Liver (tissue), 9 donors: Measurements from ENCODE around the gene LRRD1. TPM values are rescaled to one million over a fixed set of nuclear protein-coding genes. Genes with fewer than 3 reads are reported as not detected.

Experiments used
- DNase-seq: peaks from one replicate; pipeline ENCODE4 v3.0.0-alpha.2; 2017; ENCODE audit warnings: low spot score
- H3K27ac ChIP-seq, 2 donors: one replicate each; pipeline ENCODE4 v1.7.0; 2013; ENCODE audit warnings: inconsistent platforms in 2 of 2, low read length in 2 of 2, control low read depth in 1 of 2, low read depth in 1 of 2, mild to moderate bottlenecking in 1 of 2
- H3K27me3 ChIP-seq, 4 donors: one replicate each; pipeline versions ENCODE4 v1.6.1 to v1.7.0; 2013; ENCODE audit warnings: low read length in 3 of 4, inconsistent platforms in 1 of 4, mild to moderate bottlenecking in 1 of 4, moderate library complexity in 1 of 4; ENCODE audit not compliant: control insufficient read depth in 4 of 4, insufficient read depth in 4 of 4
- H3K36me3 ChIP-seq, 4 donors: one replicate each; pipeline versions ENCODE4 v1.6.1 to v1.7.0; 2013; ENCODE audit warnings: low read length in 3 of 4, mild to moderate bottlenecking in 3 of 4, low read depth in 1 of 4, moderate library complexity in 1 of 4; ENCODE audit not compliant: control insufficient read depth in 4 of 4, insufficient read depth in 3 of 4
- H3K4me1 ChIP-seq, 4 donors: one replicate each; pipeline versions ENCODE4 v1.6.1 to v1.7.0; 2013; ENCODE audit warnings: low read length in 3 of 4, mild to moderate bottlenecking in 3 of 4, moderate library complexity in 1 of 4; ENCODE audit not compliant: control insufficient read depth in 4 of 4, insufficient read depth in 4 of 4
- H3K4me3 ChIP-seq, 3 donors: one replicate each; pipeline versions ENCODE4 v1.6.1 to v1.7.0; 2013; ENCODE audit warnings: low read length in 3 of 3, control low read depth in 1 of 3, low read depth in 1 of 3, mild to moderate bottlenecking in 1 of 3
- H3K9ac ChIP-seq, 2 donors: one replicate each; pipeline ENCODE4 v1.7.0; 2013; ENCODE audit warnings: low read length in 2 of 2, mild to moderate bottlenecking in 2 of 2, moderate library complexity in 2 of 2, control low read depth in 1 of 2, low read depth in 1 of 2
- H3K9me3 ChIP-seq, 4 donors: one replicate each; pipeline versions ENCODE4 v1.6.1 to v1.7.0; 2013; ENCODE audit warnings: low read length in 3 of 4; ENCODE audit not compliant: control insufficient read depth in 4 of 4
- CTCF ChIP-seq: fragments of 150-350 bp; IDR thresholded peaks from 2 replicates; pipeline ENCODE4 v1.5.1; 2017; ENCODE audit warnings: improper control_type of control experiment, low read depth, low read length; ENCODE audit not compliant: missing input control
- EGR1 ChIP-seq, 2 donors: IDR thresholded peaks; 2 replicates each; pipeline ENCODE4 v1.6.1; 2016 to 2018; ENCODE audit warnings: antibody characterized with exemption in 2 of 2, low read depth in 2 of 2
- FOXA1 ChIP-seq: IDR thresholded peaks from 2 replicates; pipeline ENCODE4 v1.6.1; 2016; ENCODE audit warnings: antibody characterized with exemption
- FOXA2 ChIP-seq: IDR thresholded peaks from 2 replicates; pipeline ENCODE4 v1.6.1; 2016; ENCODE audit warnings: antibody characterized with exemption
- GABPA ChIP-seq, 2 donors: IDR thresholded peaks in 1 of 2; conservative IDR thresholded peaks in 1 of 2; 2 replicates each; pipeline ENCODE4 v1.6.1; 2016; ENCODE audit warnings: antibody characterized with exemption in 2 of 2, mild to moderate bottlenecking in 1 of 2, moderate library complexity in 1 of 2
- HNF4A ChIP-seq, 2 donors: conservative IDR thresholded peaks; 2 replicates each; pipeline ENCODE4 v1.6.1; 2016; ENCODE audit warnings: antibody characterized with exemption in 2 of 2, mild to moderate bottlenecking in 2 of 2
- HNF4G ChIP-seq: IDR thresholded peaks from 2 replicates; pipeline ENCODE4 v1.6.1; 2016; ENCODE audit warnings: antibody characterized with exemption
- JUND ChIP-seq, 2 donors: IDR thresholded peaks; 2 replicates each; pipeline ENCODE4 v1.6.1; 2016; ENCODE audit warnings: antibody characterized with exemption in 2 of 2
- MAX ChIP-seq: IDR thresholded peaks from 2 replicates; pipeline ENCODE4 v1.6.1; 2016; ENCODE audit warnings: antibody characterized with exemption
- NR2F2 ChIP-seq: IDR thresholded peaks from 2 replicates; pipeline ENCODE4 v1.6.1; 2016; ENCODE audit warnings: antibody characterized with exemption
- RAD21 ChIP-seq, 2 donors: IDR thresholded peaks; 2 replicates each; pipeline ENCODE4 v1.6.1; 2016; ENCODE audit warnings: antibody characterized with exemption in 2 of 2, mild to moderate bottlenecking in 2 of 2
- RXRA ChIP-seq, 2 donors: IDR thresholded peaks; 2 replicates each; pipeline ENCODE4 v1.6.1; 2017 to 2018; ENCODE audit warnings: antibody characterized with exemption in 2 of 2, mild to moderate bottlenecking in 1 of 2
- SP1 ChIP-seq: IDR thresholded peaks from 2 replicates; pipeline ENCODE4 v1.6.1; 2018; ENCODE audit warnings: antibody characterized with exemption, mild to moderate bottlenecking
- TAF1 ChIP-seq: conservative IDR thresholded peaks from 2 replicates; pipeline ENCODE4 v1.6.1; 2016; ENCODE audit warnings: antibody characterized with exemption, mild to moderate bottlenecking
- YY1 ChIP-seq: IDR thresholded peaks from 2 replicates; pipeline ENCODE4 v1.6.1; 2016; ENCODE audit warnings: antibody characterized with exemption, mild to moderate bottlenecking
- WGBS: extraction: QIAGEN DNeasy Blood & Tissue Kit; methylation state at CpG from one replicate; pipeline ENCODE4 v1.1.7; 2013; 5-methylcytosine and 5-hydroxymethylcytosine counted together
- polyA plus RNA-seq, 2 donors: library from polyadenylated mRNA; stranded (reverse) in 1 of 2; unstranded in 1 of 2; fragments of 200-250 nt in 1 of 2; fragments of >200 nt in 1 of 2; fragmentation: Nextera tagmentation in 1 of 2; extraction: Ambion mirVana in 1 of 2; gene quantifications; one replicate each; pipeline versions ENCODE4 v1.2.1 to v1.2.3, GENCODE V29; 2013 to 2015
- total RNA-seq, 2 donors: library from RNA; depleted of rRNA; stranded (reverse); fragments of >200 nt; gene quantifications; one replicate each; pipeline ENCODE4 v1.2.3, GENCODE V29; 2014
- TF ChIP-seq, protein P1 (sequence below): IDR thresholded peaks from 2 replicates; pipeline ENCODE4 v1.6.1; 2016; ENCODE audit warnings: antibody characterized with exemption
- TF ChIP-seq, protein P2 (sequence below): IDR thresholded peaks from 2 replicates; pipeline ENCODE4 v1.6.1; 2016; ENCODE audit warnings: antibody characterized with exemption, mild to moderate bottlenecking
- TF ChIP-seq, protein P3 (sequence below): IDR thresholded peaks from 2 replicates; pipeline ENCODE4 v1.6.1; 2016; ENCODE audit warnings: antibody characterized with exemption
- donor health status: healthy.
- donor health status: healthy.
- donor health status: healthy.
- donor health status: healthy.
- donor health status: healthy.

Gene LRRD1
- total and polyA plus RNA-seq, 4 donors: not detected

DNA sequence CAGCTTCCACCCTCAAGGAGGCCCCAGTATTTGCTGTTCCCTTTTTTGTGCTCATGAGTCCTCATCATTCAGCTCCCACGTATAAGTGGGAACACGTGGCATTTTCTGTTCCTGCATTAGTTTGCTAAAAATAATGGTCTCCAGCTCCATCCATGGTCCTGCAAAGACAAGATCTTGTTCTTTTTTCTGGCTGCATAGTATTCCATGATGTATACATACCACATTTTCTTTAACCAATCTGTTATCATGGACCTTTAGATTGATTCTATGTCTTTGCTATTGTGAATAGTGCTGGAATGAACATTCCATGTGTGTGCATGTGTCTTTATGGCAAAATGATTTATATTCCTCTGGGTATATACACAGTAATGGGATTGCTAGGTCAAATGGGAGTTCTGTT lies 49.8 kb upstream of the LRRD1 start:
- Histone ChIP-seq H3K36me3 (peaks cover 1 to 43% (median 39%) of the 10 kb centered on the region in 4 donors), H3K27ac (no peak overlapping the region), H3K27me3 (no peaks in the 10 kb centered on the region), H3K9me3 (no peaks in the 10 kb centered on the region), H3K4me3 (no peak overlapping the region), H3K4me1 (no peaks in the 10 kb centered on the region), H3K9ac (no peak overlapping the region)
- TF ChIP-seq EGR1 (IDR thresholded peaks at IDR 0.05; ENCODE audit: low read depth in 2 of 2): no peak
- TF ChIP-seq JUND (IDR thresholded peaks at IDR 0.05): no peak
- TF ChIP-seq YY1: no peak
- TF ChIP-seq, protein P1, sequence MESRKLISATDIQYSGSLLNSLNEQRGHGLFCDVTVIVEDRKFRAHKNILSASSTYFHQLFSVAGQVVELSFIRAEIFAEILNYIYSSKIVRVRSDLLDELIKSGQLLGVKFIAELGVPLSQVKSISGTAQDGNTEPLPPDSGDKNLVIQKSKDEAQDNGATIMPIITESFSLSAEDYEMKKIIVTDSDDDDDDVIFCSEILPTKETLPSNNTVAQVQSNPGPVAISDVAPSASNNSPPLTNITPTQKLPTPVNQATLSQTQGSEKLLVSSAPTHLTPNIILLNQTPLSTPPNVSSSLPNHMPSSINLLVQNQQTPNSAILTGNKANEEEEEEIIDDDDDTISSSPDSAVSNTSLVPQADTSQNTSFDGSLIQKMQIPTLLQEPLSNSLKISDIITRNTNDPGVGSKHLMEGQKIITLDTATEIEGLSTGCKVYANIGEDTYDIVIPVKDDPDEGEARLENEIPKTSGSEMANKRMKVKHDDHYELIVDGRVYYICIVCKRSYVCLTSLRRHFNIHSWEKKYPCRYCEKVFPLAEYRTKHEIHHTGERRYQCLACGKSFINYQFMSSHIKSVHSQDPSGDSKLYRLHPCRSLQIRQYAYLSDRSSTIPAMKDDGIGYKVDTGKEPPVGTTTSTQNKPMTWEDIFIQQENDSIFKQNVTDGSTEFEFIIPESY: no peak
- no peak for TF ChIP-seq CTCF
- no peak for TF ChIP-seq FOXA2
- no peak for TF ChIP-seq MAX
- no peak for TF ChIP-seq NR2F2
- no peak for TF ChIP-seq HNF4G
- no peak for TF ChIP-seq TAF1
- TF ChIP-seq, protein P2, sequence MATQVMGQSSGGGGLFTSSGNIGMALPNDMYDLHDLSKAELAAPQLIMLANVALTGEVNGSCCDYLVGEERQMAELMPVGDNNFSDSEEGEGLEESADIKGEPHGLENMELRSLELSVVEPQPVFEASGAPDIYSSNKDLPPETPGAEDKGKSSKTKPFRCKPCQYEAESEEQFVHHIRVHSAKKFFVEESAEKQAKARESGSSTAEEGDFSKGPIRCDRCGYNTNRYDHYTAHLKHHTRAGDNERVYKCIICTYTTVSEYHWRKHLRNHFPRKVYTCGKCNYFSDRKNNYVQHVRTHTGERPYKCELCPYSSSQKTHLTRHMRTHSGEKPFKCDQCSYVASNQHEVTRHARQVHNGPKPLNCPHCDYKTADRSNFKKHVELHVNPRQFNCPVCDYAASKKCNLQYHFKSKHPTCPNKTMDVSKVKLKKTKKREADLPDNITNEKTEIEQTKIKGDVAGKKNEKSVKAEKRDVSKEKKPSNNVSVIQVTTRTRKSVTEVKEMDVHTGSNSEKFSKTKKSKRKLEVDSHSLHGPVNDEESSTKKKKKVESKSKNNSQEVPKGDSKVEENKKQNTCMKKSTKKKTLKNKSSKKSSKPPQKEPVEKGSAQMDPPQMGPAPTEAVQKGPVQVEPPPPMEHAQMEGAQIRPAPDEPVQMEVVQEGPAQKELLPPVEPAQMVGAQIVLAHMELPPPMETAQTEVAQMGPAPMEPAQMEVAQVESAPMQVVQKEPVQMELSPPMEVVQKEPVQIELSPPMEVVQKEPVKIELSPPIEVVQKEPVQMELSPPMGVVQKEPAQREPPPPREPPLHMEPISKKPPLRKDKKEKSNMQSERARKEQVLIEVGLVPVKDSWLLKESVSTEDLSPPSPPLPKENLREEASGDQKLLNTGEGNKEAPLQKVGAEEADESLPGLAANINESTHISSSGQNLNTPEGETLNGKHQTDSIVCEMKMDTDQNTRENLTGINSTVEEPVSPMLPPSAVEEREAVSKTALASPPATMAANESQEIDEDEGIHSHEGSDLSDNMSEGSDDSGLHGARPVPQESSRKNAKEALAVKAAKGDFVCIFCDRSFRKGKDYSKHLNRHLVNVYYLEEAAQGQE: no peak
- TF ChIP-seq RAD21 (IDR thresholded peaks at IDR 0.05): no peak
- TF ChIP-seq HNF4A (conservative IDR thresholded peaks at IDR 0.05): no peak
- no peak for TF ChIP-seq SP1
- TF ChIP-seq GABPA (IDR thresholded peaks at IDR 0.05 in 1 of 2, conservative IDR thresholded peaks at IDR 0.05 in 1 of 2): no peak
- no peak for TF ChIP-seq FOXA1
- TF ChIP-seq RXRA (IDR thresholded peaks at IDR 0.05): no peak
- TF ChIP-seq, protein P3, sequence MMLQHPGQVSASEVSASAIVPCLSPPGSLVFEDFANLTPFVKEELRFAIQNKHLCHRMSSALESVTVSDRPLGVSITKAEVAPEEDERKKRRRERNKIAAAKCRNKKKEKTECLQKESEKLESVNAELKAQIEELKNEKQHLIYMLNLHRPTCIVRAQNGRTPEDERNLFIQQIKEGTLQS: no peak
- no peak for DNase-seq
- WGBS: 97% methylated on average over 2 of the region's 2 CpGs
